ENCODE measurements around the gene CACNB4. TPM values are rescaled to one million over a fixed set of nuclear protein-coding genes. Genes with fewer than 3 reads are reported as not detected.

CACNB4 gene
- total and polyA plus RNA-seq, 9 of the 15 experiments (the other 6 are each of a cell fraction or from before 2014, with no cell fraction given): 0.01 to 0.20 (median 0.04) TPM; not detected in 1

- H3K27me3 ChIP-seq (ENCODE audit: control insufficient read depth in 2 of 2, insufficient read depth in 2 of 2, low read length in 2 of 2): no peaks in the 10 kb centered on the region
- WGBS (ENCODE audit: insufficient coverage, low coverage, missing lambda C conversion rate): 54% methylated on average over 2 of the region's 2 CpGs
- ChIA-PET POLR2A (interaction anchor here (0.9 to 1.2 kb wide), 4 partner anchors 11 to 21 kb away, joined by 3 to 4 read pairs (median 4); no protein-coding TSS in a partner anchor), CTCF (ENCODE audit: low intra/inter-chr PET ratio) (no interaction called here)
- H3K9me3 ChIP-seq (replicated peaks; ENCODE audit: control insufficient read depth, insufficient read depth, low read depth, low read length): no peaks in the 10 kb centered on the region
- TF ChIP-seq FIP1L1 (IDR thresholded peaks at IDR 0.05; ENCODE audit: low read depth, low read length, poor library complexity, severe bottlenecking) (no peak), GTF2B (IDR thresholded peaks at IDR 0.05; ENCODE audit: extremely low read depth, insufficient read length) (no peak), GABPA (tag; conservative IDR thresholded peaks at IDR 0.05; ENCODE audit: low read depth) (no peak), TAF9B (IDR thresholded peaks at IDR 0.05; ENCODE audit: partially characterized antibody) (no peak), XRCC3 (IDR thresholded peaks at IDR 0.05) (no peak), ARID4B (CRISPR knock-in tag; IDR thresholded peaks at IDR 0.05) (no peak), MCM2 (IDR thresholded peaks at IDR 0.05; ENCODE audit: low read depth) (no peak), NR2C2 (CRISPR knock-in tag; IDR thresholded peaks at IDR 0.05) (no peak), NR2C2 (tag; IDR thresholded peaks at IDR 0.05) (no peak), KDM4B (IDR thresholded peaks at IDR 0.05; ENCODE audit: borderline replicate concordance in 2 of 2, low read depth in 1 of 2) (no peak), SRF (CRISPR knock-in tag; IDR thresholded peaks at IDR 0.05) (no peak), EP300 (IDR thresholded peaks at IDR 0.05; ENCODE audit: low read length) (no peak), SMAD2 (IDR thresholded peaks at IDR 0.05; ENCODE audit: low read depth, low read length) (no peak), CGGBP1 (CRISPR knock-in tag; IDR thresholded peaks at IDR 0.05) (no peak), SETDB1 (IDR thresholded peaks at IDR 0.05; ENCODE audit: low read length) (no peak), JUN (IDR thresholded peaks at IDR 0.05; ENCODE audit: borderline replicate concordance, low read depth, low read length) (no peak), JUN (CRISPR knock-in tag; IDR thresholded peaks at IDR 0.05; ENCODE audit: borderline replicate concordance) (no peak), ZNF778 (CRISPR knock-in tag; IDR thresholded peaks at IDR 0.05) (no peak)
- no peak for FAIRE-seq
- peaks cover 3 to 15% of the 10 kb centered on the region in 2 experiments; a peak in 4 of 5 replicates for H3K4me1 ChIP-seq (replicated peaks in 1 of 2; ENCODE audit: control insufficient read depth in 2 of 2, insufficient read depth in 2 of 2, low read length in 2 of 2)
- BruUV-seq (replicated peaks): no TSS peak
- peak overlapping the region; percentile 14; the same call in 1 of the 2 replicates for H2AFZ ChIP-seq (ENCODE audit: low read depth, low read length)
- H3K9ac ChIP-seq (ENCODE audit: insufficient read depth in 1 of 2, low read depth in 2 of 2, low read length in 2 of 2): no peak overlapping the region
- no peak for DNase-seq (ENCODE audit: extremely low read depth in 1 of 4, low spot score in 3 of 4)
- H3K4me3 ChIP-seq: no peak overlapping the region
- peaks cover 23% of the 10 kb centered on the region for H3K79me2 ChIP-seq (ENCODE audit: control insufficient read depth, insufficient read depth, low read length)
- intact Hi-C loops (cut with micrococcal nuclease) (no loop called here), in situ Hi-C loops (cut with MboI) (no loop called here)
- H3K9me1 ChIP-seq (ENCODE audit: control insufficient read depth, insufficient read depth, low read length): no peaks in the 10 kb centered on the region
- H3K4me2 ChIP-seq (ENCODE audit: insufficient read depth, low read length): no peak overlapping the region
- no peak for ATAC-seq
- peaks cover 3% of the 10 kb centered on the region; the same call in 2 of the 3 replicates for H3K36me3 ChIP-seq (ENCODE audit: control insufficient read depth, insufficient read depth, low read length)
- peaks cover 6% of the 10 kb centered on the region for H4K20me1 ChIP-seq (replicated peaks; ENCODE audit: control insufficient read depth, insufficient read depth, low read length)
- H3K27ac ChIP-seq (ENCODE audit: extremely low read depth, low read depth, low read length): no peak overlapping the region
These were observed 267.9 kb downstream of the CACNB4 start for GRCh38 chr2:151830961-151831360.

Measured in K562 (cell line).